Activated naive CD8-positive, alpha-beta T cell treated with anti-CD3 and anti-CD28 coated beads for 36 hours (primary cell): ENCODE results near the gene AXIN1. TPM values are rescaled to one million over a fixed set of nuclear protein-coding genes. Genes with fewer than 3 reads are reported as not detected.

ENCODE experiments used
- DNase-seq: peaks from one replicate; pipeline ENCODE4 v3.0.0; 2021
- H3K27ac Mint-ChIP-seq: one replicate; pipeline ENCODE4 v1.8.0; 2022; ENCODE audit warnings: mild to moderate bottlenecking, moderate library complexity, mixed read lengths
- H3K27me3 Mint-ChIP-seq: one replicate; pipeline ENCODE4 v1.8.0; 2022; ENCODE audit warnings: mild to moderate bottlenecking, mixed read lengths
- H3K36me3 Mint-ChIP-seq: one replicate; pipeline ENCODE4 v1.8.0; 2021; ENCODE audit warnings: mild to moderate bottlenecking, mixed read lengths
- H3K4me1 Mint-ChIP-seq: one replicate; pipeline ENCODE4 v1.8.0; 2021; ENCODE audit warnings: mixed read lengths
- H3K4me3 Mint-ChIP-seq: one replicate; pipeline ENCODE4 v1.8.0; 2022; ENCODE audit warnings: mild to moderate bottlenecking, moderate library complexity, mixed read lengths
- H3K9me3 Mint-ChIP-seq: one replicate; pipeline ENCODE4 v1.8.0; 2022; ENCODE audit warnings: mixed read lengths
- total RNA-seq, 2 experiments: library from RNA; stranded (reverse); gene quantifications; one replicate each; pipeline ENCODE4 v1.2.3, GENCODE V29; 2021

The AXIN1 gene, protein sequence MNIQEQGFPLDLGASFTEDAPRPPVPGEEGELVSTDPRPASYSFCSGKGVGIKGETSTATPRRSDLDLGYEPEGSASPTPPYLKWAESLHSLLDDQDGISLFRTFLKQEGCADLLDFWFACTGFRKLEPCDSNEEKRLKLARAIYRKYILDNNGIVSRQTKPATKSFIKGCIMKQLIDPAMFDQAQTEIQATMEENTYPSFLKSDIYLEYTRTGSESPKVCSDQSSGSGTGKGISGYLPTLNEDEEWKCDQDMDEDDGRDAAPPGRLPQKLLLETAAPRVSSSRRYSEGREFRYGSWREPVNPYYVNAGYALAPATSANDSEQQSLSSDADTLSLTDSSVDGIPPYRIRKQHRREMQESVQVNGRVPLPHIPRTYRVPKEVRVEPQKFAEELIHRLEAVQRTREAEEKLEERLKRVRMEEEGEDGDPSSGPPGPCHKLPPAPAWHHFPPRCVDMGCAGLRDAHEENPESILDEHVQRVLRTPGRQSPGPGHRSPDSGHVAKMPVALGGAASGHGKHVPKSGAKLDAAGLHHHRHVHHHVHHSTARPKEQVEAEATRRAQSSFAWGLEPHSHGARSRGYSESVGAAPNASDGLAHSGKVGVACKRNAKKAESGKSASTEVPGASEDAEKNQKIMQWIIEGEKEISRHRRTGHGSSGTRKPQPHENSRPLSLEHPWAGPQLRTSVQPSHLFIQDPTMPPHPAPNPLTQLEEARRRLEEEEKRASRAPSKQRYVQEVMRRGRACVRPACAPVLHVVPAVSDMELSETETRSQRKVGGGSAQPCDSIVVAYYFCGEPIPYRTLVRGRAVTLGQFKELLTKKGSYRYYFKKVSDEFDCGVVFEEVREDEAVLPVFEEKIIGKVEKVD
- 10 to 100 TPM; 23.9 to 24.6 TPM for total RNA-seq

DNA sequence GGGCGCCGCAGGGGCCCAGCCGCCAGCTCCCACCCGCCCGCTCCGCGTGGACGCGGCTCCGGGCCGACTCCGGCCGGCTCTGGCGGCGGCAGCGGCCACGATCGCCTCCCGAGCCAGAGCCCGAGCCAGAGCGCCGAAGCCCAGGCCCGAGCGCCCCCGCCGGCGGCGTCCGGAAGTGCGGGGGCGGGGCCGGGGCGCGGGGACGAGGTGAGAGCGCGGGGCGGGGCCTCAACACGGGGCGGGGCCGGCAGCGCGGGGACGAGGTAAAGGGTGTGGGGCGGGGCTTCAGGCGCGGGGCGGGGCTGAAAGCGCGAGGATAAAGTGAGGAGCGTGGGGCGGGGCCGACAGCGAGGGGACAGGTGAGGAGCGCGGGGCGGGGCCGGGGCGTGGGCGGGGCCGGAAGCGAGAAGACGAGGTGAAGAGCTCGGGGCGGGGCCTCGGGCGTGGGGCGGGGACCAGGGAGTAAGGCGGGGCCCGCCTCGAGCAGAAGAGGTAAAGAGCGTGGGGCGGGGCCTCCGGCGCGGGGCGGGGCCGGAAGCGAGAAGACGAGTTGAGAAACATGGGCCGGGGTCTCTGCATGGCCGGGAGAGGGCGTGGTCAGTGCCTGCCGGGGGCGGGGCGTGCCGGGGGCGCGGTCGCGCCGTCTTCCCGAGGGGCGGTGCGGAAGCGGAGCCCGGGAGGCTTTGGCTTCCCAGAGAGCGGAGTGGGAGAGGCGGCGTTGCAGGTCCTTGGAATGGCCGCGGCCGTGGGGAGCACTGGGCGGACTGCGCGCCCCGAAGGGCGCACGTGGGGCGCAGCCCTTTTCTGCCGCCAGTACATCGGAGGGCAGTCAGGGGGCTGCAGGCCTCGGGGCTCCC is at the start of gene AXIN1:
Gene AXIN1, minus strand, starts transcription at position 177 of the 857 bp plus-strand sequence. CDS start 5,698 bp downstream, outside the sequence.
- Mint-ChIP-seq H3K27ac (peak within 1 kb of the TSS; percentile 84), H3K9me3 (no peaks in the 10 kb centered on the region), H3K4me1 (peaks cover 47% of the 10 kb centered on the region), H3K36me3 (peaks cover 10% of the 10 kb centered on the region), H3K4me3 (peak within 1 kb of the TSS; percentile 83), H3K27me3 (no peaks in the 10 kb centered on the region)
- DNase-seq, result peak; percentile 99

GRCh38 chr16:401468-402348 is 49.2 kb upstream of the AXIN1 start, which contains the start of gene DECR2:
DECR2 (plus strand) TSS chr16:401885; CDS start chr16:401964, 79 bp downstream.
- Mint-ChIP-seq H3K36me3 (no peaks in the 10 kb centered on the region), H3K27ac (peak within 1 kb of the TSS; percentile 84), H3K27me3 (peaks cover under 1% of the 10 kb centered on the region), H3K4me1 (peaks cover 7% of the 10 kb centered on the region), H3K9me3 (no peaks in the 10 kb centered on the region), H3K4me3 (peak within 1 kb of the TSS; percentile 87)
- peak; percentile 96 for DNase-seq

DNA sequence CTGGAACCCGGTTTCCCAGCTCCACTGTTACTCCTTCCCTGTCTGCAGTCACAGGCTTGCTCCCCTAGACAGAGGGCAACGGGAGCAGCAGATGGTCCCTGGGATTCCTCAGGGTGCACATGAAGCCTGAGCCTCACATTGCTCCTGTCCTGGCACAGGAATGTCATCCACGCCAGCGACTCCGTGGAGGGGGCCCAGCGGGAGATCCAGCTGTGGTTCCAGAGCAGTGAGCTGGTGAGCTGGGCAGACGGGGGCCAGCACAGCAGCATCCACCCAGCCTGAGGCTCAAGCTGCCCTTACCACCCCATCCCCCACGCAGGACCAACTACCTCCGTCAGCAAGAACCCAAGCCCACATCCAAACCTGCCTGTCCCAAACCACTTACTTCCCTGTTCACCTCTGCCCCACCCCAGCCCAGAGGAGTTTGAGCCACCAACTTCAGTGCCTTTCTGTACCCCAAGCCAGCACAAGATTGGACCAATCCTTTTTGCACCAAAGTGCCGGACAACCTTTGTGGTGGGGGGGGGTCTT is 47.6 kb upstream of the AXIN1 start:
- Mint-ChIP-seq H3K4me3 (peak overlapping the region; percentile 87), H3K27ac (peak overlapping the region; percentile 74), H3K36me3 (no peaks in the 10 kb centered on the region), H3K4me1 (peaks cover 9% of the 10 kb centered on the region), H3K27me3 (peaks cover 8% of the 10 kb centered on the region), H3K9me3 (no peaks in the 10 kb centered on the region)
- DNase-seq, result no peak

GRCh38 chr16:399340-400019 is 47.0 kb upstream of the AXIN1 start:
- H3K9me3 Mint-ChIP-seq, result no peaks in the 10 kb centered on the region
- H3K4me1 Mint-ChIP-seq, result peaks cover 9% of the 10 kb centered on the region
- H3K4me3 Mint-ChIP-seq, result no peak overlapping the region
- H3K36me3 Mint-ChIP-seq, result no peaks in the 10 kb centered on the region
- no peak overlapping the region for H3K27ac Mint-ChIP-seq
- H3K27me3 Mint-ChIP-seq, result peaks cover 8% of the 10 kb centered on the region
- DNase-seq, result no peak

DNA sequence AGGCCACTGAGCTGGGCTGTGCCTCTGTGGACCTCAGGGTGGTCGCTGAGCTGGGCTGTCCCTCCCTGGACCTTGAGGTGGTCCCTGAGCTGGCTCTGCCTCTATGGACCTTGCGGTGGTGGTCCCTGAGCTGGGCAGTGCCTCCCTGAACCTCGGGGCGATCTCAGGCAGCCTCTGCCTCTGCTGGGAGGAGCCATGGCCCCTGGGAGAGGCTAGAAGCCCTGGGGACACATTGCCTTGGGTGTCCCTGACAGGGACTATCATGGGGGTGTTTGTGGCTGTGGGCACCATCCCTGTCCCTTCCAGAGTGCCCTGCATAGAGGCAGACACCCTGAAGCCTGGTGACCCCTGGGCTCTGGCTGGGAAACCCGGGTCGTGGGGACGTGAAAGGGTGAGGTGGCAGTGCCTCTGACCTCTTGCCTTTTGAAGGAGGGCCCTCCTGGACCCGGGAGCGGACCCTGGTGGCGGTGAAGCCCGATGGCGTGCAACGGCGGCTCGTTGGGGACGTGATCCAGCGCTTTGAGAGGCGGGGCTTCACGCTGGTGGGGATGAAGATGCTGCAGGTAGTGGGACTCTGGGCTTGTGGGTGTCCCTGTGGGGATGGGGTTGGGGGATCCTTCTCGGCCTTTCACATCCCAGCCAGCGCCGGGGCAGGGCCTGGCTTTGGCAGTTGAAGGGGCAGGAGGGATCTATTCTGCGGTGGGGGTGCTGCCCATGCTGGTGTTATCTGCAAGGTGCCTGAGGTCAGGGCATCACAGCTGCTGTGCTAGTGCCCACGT is 46.2 kb upstream of the AXIN1 start:
- no peak overlapping the region for H3K27ac Mint-ChIP-seq
- no peaks in the 10 kb centered on the region for H3K9me3 Mint-ChIP-seq
- no peaks in the 10 kb centered on the region for H3K36me3 Mint-ChIP-seq
- peaks cover 9% of the 10 kb centered on the region for H3K4me1 Mint-ChIP-seq
- no peak for DNase-seq
- H3K4me3 Mint-ChIP-seq, result peak overlapping the region; percentile 59
- peaks cover 8% of the 10 kb centered on the region for H3K27me3 Mint-ChIP-seq

DNA sequence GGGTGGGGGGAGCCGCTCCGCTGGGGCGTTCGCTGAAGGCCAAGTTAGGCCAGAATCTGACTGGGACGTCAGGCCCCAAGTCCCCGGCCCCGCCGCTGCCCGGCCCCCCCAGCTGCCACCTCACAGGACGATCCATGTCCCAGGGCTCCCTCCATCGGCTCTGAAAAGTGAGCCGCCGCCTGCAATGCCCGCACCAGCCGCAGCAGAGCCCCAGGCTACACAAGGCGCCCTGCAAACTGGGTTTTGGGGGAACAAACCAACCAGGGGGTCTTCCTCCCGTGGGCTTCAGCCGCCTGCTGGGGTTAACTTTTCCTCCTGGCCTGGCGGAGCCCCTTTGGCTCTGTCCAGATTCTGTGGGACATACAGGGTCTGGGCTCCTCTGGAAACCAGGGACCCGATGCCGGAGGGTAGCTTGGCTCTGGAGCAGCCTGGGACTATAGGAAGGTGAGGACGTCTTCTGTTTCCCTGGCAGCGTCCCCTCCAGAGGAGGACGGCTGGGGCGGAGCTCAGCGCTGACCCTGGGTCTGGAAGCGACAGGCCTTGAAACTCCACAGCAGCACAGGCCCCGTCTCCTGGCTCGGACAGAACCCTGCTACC is 45.3 kb upstream of the AXIN1 start:
- Mint-ChIP-seq H3K27me3 (peaks cover 8% of the 10 kb centered on the region), H3K4me1 (peaks cover 9% of the 10 kb centered on the region), H3K27ac (no peak overlapping the region), H3K9me3 (no peaks in the 10 kb centered on the region), H3K4me3 (peak overlapping the region; percentile 59), H3K36me3 (no peaks in the 10 kb centered on the region)
- DNase-seq, result peak; percentile 35

DNA sequence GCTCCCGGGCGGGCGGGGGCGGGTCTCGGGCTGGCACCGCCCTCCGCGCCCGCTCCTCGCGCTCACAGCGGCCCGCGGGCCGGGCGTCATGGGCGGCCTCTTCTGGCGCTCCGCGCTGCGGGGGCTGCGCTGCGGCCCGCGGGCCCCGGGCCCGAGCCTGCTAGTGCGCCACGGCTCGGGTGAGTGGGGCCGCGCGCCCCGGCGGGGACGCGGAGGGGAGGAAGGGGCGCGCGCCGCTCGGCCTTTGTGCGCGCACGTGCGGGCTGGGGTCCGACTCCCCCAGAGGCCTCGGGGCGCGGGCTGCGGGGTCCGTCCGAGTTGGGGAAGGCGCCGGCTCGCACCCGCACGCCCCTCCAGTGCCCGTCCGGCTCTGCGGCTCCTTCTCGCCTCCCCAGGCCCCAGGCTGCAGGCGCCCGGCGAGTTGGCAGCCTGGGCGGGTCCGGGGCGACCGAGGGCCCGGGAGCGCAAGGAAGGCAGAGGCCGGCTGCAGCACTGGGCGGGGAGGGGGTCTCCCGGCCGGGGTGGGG is 44.7 kb upstream of the AXIN1 start, which contains the start of gene NME4:
Gene NME4, plus strand, starts transcription at position 65 of the 527 bp plus-strand sequence. Its CDS starts 24 bp downstream, at position 89.
- no peak within 1 kb of the TSS for H3K27ac Mint-ChIP-seq
- peaks cover under 1% of the 10 kb centered on the region for H3K36me3 Mint-ChIP-seq
- peaks cover 2% of the 10 kb centered on the region for H3K9me3 Mint-ChIP-seq
- peaks cover 8% of the 10 kb centered on the region for H3K27me3 Mint-ChIP-seq
- DNase-seq, result peak; percentile 49
- peaks cover 14% of the 10 kb centered on the region for H3K4me1 Mint-ChIP-seq
- H3K4me3 Mint-ChIP-seq, result peak within 1 kb of the TSS; percentile 81

- peaks cover 8% of the 10 kb centered on the region for H3K27me3 Mint-ChIP-seq
- H3K9me3 Mint-ChIP-seq, result peaks cover 8% of the 10 kb centered on the region
- peak overlapping the region; percentile 81 for H3K4me3 Mint-ChIP-seq
- DNase-seq, result no peak
- H3K4me1 Mint-ChIP-seq, result peaks cover 19% of the 10 kb centered on the region
- H3K27ac Mint-ChIP-seq, result no peak overlapping the region
- H3K36me3 Mint-ChIP-seq, result peaks cover 3% of the 10 kb centered on the region
Measured at GRCh38 chr16:396605-397004, 44.1 kb upstream of the AXIN1 start.

DNA sequence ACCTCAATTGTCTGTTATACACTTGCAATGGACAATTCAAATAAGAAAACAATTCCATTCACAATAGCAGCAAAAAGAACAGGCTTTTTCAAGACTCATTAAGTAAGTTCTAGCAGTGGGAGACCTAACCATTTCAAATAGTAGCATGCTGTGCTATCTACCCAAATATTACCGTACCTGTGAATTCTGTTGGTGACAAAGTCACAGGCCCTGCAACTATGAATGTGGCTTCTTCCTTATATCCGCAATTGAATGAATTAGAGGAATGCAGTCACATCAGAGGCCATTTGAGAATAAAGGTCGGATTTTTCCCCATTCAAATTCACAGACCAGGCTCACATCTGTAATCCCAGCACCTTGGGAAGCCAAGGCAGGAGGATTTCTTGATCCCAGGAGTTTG is 43.7 kb upstream of the AXIN1 start:
- Mint-ChIP-seq H3K9me3 (peaks cover 8% of the 10 kb centered on the region), H3K4me3 (no peak overlapping the region), H3K27me3 (peaks cover 8% of the 10 kb centered on the region), H3K36me3 (peaks cover 3% of the 10 kb centered on the region), H3K4me1 (peaks cover 20% of the 10 kb centered on the region), H3K27ac (no peak overlapping the region)
- DNase-seq, result no peak

DNA sequence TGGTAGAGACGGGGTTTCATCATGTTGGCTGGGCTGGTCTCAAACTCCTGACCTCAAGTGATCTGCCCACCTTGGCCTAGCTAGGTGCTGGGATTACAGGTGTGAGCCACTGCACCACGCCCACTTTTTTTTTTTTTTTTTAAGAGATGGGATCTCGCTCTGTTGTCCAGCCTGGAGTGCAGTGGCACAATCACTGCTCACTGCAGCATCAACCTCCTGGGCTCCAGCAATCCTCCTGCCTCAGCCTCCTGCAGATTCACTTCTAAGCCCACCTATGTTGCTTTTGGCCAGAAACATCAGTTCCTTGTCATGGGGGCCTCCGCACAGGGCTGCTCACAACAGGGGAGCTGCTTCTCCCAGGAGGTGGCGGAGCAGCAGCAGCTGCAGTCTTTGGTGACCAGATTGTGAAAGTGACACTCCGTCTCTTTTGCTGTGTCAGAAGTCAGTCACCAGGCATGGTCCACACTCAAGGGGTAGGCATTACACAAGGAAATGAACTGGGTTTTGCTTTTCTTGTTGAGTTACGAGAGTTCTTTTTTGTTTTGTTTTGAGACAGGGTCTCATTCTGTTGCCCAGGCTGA is 40.0 kb upstream of the AXIN1 start:
- peaks cover 13% of the 10 kb centered on the region for H3K4me1 Mint-ChIP-seq
- H3K27me3 Mint-ChIP-seq, result peaks cover 8% of the 10 kb centered on the region
- peaks cover 3% of the 10 kb centered on the region for H3K36me3 Mint-ChIP-seq
- peak overlapping the region; percentile 54 for H3K4me3 Mint-ChIP-seq
- H3K27ac Mint-ChIP-seq, result peak overlapping the region; percentile 76
- no peak for DNase-seq
- peaks cover 8% of the 10 kb centered on the region for H3K9me3 Mint-ChIP-seq

DNA sequence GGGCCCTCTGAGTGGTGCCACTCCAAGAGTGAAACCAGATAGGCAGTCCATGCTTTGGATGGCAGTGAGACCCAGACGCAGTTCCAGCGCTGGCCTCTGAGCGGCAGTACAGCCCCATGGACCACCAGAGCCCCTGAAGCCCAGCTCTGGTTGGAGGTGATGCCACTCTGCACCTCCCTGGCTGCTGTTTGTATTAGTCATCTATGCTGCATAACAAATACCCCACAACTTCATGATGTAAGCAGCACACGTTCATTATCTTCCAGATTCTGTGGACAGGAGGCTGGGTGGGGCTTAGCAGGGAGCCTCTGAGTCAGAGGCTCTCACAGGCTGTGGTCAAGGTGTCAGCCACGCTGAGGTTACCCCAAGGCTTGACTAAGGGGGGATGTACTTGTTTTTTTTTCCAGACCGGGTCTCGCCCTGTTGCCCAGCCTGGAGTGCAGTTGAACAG is 39.4 kb upstream of the AXIN1 start:
- peaks cover 8% of the 10 kb centered on the region for H3K9me3 Mint-ChIP-seq
- H3K27me3 Mint-ChIP-seq, result peaks cover 8% of the 10 kb centered on the region
- H3K4me3 Mint-ChIP-seq, result peak overlapping the region; percentile 54
- H3K27ac Mint-ChIP-seq, result peak overlapping the region; percentile 76
- DNase-seq, result peak; percentile 89
- H3K36me3 Mint-ChIP-seq, result peaks cover 3% of the 10 kb centered on the region
- peaks cover 13% of the 10 kb centered on the region for H3K4me1 Mint-ChIP-seq
